ENCODE results near the gene RPL36A. TPM values are rescaled to one million over a fixed set of nuclear protein-coding genes. Genes with fewer than 3 reads are reported as not detected.

Gene RPL36A
- total RNA-seq, 1 experiment from 2014 or later, result 377 TPM

DNA sequence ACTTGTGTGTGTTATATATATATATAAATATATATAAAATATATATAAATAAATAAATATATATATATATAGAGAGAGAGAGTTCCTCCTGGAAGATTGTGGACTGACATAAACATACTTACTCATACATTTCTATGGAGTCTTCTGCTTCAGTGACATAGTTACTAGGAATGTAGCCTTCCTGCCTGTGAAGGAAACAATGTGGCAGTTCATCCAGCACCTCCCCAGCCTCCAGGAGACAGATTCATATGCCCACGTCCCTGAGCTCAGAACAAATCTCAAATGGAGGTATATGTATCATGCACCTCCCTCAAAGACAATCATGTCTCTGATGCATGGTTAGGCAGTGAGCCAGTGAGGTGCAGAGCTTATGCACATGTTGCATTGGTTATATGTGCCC lies 30.8 kb upstream of the RPL36A start:
- POLR2A ChIA-PET, result no interaction called here
- no TSS peak for BruUV-seq (replicated peaks)
- no peak for DNase-seq
- CTCF ChIA-PET, result no interaction called here
- no peaks in the 10 kb centered on the region for H3K9me3 Mint-ChIP-seq (ENCODE audit: unreplicated experiment)
- Histone ChIP-seq H3K4me3 (ENCODE audit: low read depth, low read length) (no peak overlapping the region), H3K4me1 (no peaks in the 10 kb centered on the region), H3K36me3 (ENCODE audit: control insufficient read depth, insufficient read depth, low read length) (no peaks in the 10 kb centered on the region), H3K9me3 (no peaks in the 10 kb centered on the region), H3K27me3 (replicated peaks; ENCODE audit: control insufficient read depth, insufficient read depth, low read length) (no peaks in the 10 kb centered on the region)
- no peak overlapping the region for H3K4me3 Mint-ChIP-seq (ENCODE audit: unreplicated experiment)
- intact Hi-C loops (cut with micrococcal nuclease; ENCODE audit: unreplicated experiment), result no loop called here
- H3K4me1 Mint-ChIP-seq (ENCODE audit: low read depth, unreplicated experiment), result no peaks in the 10 kb centered on the region
- no peaks in the 10 kb centered on the region for H3K27me3 Mint-ChIP-seq (ENCODE audit: insufficient read depth, unreplicated experiment)
- H3K27ac Mint-ChIP-seq (ENCODE audit: unreplicated experiment), result no peak overlapping the region
- no peak for TF ChIP-seq CTCF (IDR thresholded peaks at IDR 0.05; ENCODE audit: insufficient read depth in 1 of 2, low read depth in 1 of 2, low read length in 1 of 2, severe bottlenecking in 1 of 2, unreplicated experiment in 1 of 2)
- no peaks in the 10 kb centered on the region for H3K36me3 Mint-ChIP-seq (ENCODE audit: insufficient read depth, unreplicated experiment)

- no peaks in the 10 kb centered on the region for H3K4me1 Mint-ChIP-seq (ENCODE audit: low read depth, unreplicated experiment)
- Histone ChIP-seq H3K27me3 (replicated peaks; ENCODE audit: control insufficient read depth, insufficient read depth, low read length) (no peaks in the 10 kb centered on the region), H3K4me3 (ENCODE audit: low read depth, low read length) (no peak overlapping the region), H3K9me3 (no peaks in the 10 kb centered on the region), H3K4me1 (no peaks in the 10 kb centered on the region), H3K36me3 (ENCODE audit: control insufficient read depth, insufficient read depth, low read length) (no peaks in the 10 kb centered on the region)
- POLR2A ChIA-PET, result no interaction called here
- H3K36me3 Mint-ChIP-seq (ENCODE audit: insufficient read depth, unreplicated experiment), result no peaks in the 10 kb centered on the region
- no peak overlapping the region for H3K27ac Mint-ChIP-seq (ENCODE audit: unreplicated experiment)
- no peak for TF ChIP-seq CTCF (IDR thresholded peaks at IDR 0.05; ENCODE audit: insufficient read depth in 1 of 2, low read depth in 1 of 2, low read length in 1 of 2, severe bottlenecking in 1 of 2, unreplicated experiment in 1 of 2)
- BruUV-seq (replicated peaks), result no TSS peak
- no peaks in the 10 kb centered on the region for H3K9me3 Mint-ChIP-seq (ENCODE audit: unreplicated experiment)
- H3K27me3 Mint-ChIP-seq (ENCODE audit: insufficient read depth, unreplicated experiment), result no peaks in the 10 kb centered on the region
- intact Hi-C loops (cut with micrococcal nuclease; ENCODE audit: unreplicated experiment), result no loop called here
- DNase-seq, result no peak
- CTCF ChIA-PET, result no interaction called here
- H3K4me3 Mint-ChIP-seq (ENCODE audit: unreplicated experiment), result no peak overlapping the region
Measured at GRCh38 chrX:101360390-101360789, 30.4 kb upstream of the RPL36A start.

GRCh38 chrX:101362116-101362515 lies 28.7 kb upstream of the RPL36A start:
- ChIA-PET POLR2A (no interaction called here), CTCF (no interaction called here)
- H3K4me1 Mint-ChIP-seq (ENCODE audit: low read depth, unreplicated experiment), result no peaks in the 10 kb centered on the region
- no peak overlapping the region for H3K4me3 Mint-ChIP-seq (ENCODE audit: unreplicated experiment)
- no peak for TF ChIP-seq CTCF (IDR thresholded peaks at IDR 0.05; ENCODE audit: insufficient read depth in 1 of 2, low read depth in 1 of 2, low read length in 1 of 2, severe bottlenecking in 1 of 2, unreplicated experiment in 1 of 2)
- no peaks in the 10 kb centered on the region for H3K9me3 Mint-ChIP-seq (ENCODE audit: unreplicated experiment)
- Histone ChIP-seq H3K9me3 (no peaks in the 10 kb centered on the region), H3K36me3 (ENCODE audit: control insufficient read depth, insufficient read depth, low read length) (no peaks in the 10 kb centered on the region), H3K4me1 (no peaks in the 10 kb centered on the region), H3K4me3 (ENCODE audit: low read depth, low read length) (no peak overlapping the region), H3K27me3 (replicated peaks; ENCODE audit: control insufficient read depth, insufficient read depth, low read length) (no peaks in the 10 kb centered on the region; the same call in 1 of the 2 replicates)
- intact Hi-C loops (cut with micrococcal nuclease; ENCODE audit: unreplicated experiment), result no loop called here
- no peaks in the 10 kb centered on the region for H3K36me3 Mint-ChIP-seq (ENCODE audit: insufficient read depth, unreplicated experiment)
- DNase-seq, result no peak
- BruUV-seq (replicated peaks), result no TSS peak
- no peak overlapping the region for H3K27ac Mint-ChIP-seq (ENCODE audit: unreplicated experiment)
- no peaks in the 10 kb centered on the region for H3K27me3 Mint-ChIP-seq (ENCODE audit: insufficient read depth, unreplicated experiment)

Measured in Caco-2 (cell line).